ENCODE results near the gene NEXN. TPM values are rescaled to one million over a fixed set of nuclear protein-coding genes. Genes with fewer than 3 reads are reported as not detected.
A peak's percentile ranks its signal among the peaks of the same experiment; 100 is the strongest.

The NEXN gene
- total RNA-seq, 6 experiments from 2014 or later: 0.42 to 3.9 (median 1.9) TPM

DNA sequence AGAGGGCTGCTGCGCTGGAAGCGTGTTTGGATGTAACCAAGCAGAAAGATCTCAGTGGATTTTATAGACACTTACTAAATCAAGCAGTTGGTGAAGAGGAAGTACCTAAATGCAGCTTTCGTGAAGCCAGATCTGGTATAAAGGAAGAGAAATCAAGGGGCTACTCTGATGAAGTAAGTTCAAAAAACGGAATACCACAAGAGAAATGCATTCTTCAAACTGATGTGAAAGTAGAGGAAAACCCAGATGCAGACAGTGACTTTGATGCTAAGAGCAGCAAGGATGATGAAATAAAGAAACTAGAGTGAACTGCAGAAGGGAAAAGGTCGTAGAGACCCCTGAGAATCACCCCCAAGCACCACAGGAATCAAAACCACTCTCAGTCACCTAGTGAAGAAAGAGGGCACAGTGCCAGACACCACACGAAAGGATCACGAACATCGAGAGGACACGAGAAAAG, 40.8 kb upstream of the NEXN start:
- intact Hi-C loops (cut with DNase I): no loop called here
- peaks cover 0 to 7% (median 0%) of the 10 kb centered on the region in 4 donors for H3K36me3 ChIP-seq
- DNase-seq (no peak), ATAC-seq (no peak)
- H3K4me3 ChIP-seq: no peak overlapping the region
- H3K9me3 ChIP-seq: no peaks in the 10 kb centered on the region
- no peak overlapping the region for H3K27ac ChIP-seq
- 66% methylated on average over 9 of the region's 9 CpGs for WGBS (ENCODE audit: insufficient coverage, low coverage, low lambda C conversion rate, missing lambda C conversion rate)
- TF ChIP-seq, protein P1, sequence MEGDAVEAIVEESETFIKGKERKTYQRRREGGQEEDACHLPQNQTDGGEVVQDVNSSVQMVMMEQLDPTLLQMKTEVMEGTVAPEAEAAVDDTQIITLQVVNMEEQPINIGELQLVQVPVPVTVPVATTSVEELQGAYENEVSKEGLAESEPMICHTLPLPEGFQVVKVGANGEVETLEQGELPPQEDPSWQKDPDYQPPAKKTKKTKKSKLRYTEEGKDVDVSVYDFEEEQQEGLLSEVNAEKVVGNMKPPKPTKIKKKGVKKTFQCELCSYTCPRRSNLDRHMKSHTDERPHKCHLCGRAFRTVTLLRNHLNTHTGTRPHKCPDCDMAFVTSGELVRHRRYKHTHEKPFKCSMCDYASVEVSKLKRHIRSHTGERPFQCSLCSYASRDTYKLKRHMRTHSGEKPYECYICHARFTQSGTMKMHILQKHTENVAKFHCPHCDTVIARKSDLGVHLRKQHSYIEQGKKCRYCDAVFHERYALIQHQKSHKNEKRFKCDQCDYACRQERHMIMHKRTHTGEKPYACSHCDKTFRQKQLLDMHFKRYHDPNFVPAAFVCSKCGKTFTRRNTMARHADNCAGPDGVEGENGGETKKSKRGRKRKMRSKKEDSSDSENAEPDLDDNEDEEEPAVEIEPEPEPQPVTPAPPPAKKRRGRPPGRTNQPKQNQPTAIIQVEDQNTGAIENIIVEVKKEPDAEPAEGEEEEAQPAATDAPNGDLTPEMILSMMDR (IDR thresholded peaks at IDR 0.05): no peak
- no peak for TF ChIP-seq POLR2A (IDR thresholded peaks at IDR 0.05)
- H3K27me3 ChIP-seq: no peaks in the 10 kb centered on the region
- no peaks in the 10 kb centered on the region for H3K4me1 ChIP-seq

- intact Hi-C loops (cut with DNase I): no loop called here
These were observed 38.3 kb upstream of the NEXN start for GRCh38 chr1:77850082-77850481.

DNA sequence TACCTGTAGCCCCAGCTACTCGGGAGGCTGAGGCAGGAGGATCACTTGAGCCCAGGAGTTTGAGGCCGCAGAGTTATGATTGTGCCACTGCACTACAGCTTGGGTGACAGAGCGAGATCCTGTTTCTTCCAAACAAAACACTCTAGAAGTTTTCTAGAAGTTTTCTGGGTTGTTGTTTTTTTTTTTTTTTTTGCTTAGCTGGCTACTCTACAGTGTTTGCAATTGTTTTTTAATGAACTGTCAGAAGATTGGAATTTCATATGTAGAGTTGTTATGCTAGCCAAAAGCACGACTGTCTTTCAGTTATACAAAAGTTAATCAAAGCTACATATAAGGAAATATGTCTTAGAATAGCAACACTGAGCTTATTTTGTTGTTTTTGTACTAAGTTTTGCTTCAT, 30.9 kb upstream of the NEXN start:
- Histone ChIP-seq H3K9me3 (no peaks in the 10 kb centered on the region), H3K27ac (no peak overlapping the region), H3K36me3 (no peaks in the 10 kb centered on the region), H3K4me3 (no peak overlapping the region), H3K27me3 (no peaks in the 10 kb centered on the region), H3K4me1 (peaks cover 0 to 5% (median 0%) of the 10 kb centered on the region in 4 donors)
- DNase-seq (no peak), ATAC-seq (no peak)
- intact Hi-C loops (cut with DNase I): no loop called here
- 91% methylated on average over 3 of the region's 4 CpGs for WGBS (ENCODE audit: insufficient coverage, low coverage, low lambda C conversion rate, missing lambda C conversion rate)
- TF ChIP-seq, protein P1 (IDR thresholded peaks at IDR 0.05): no peak
- no peak for TF ChIP-seq POLR2A (IDR thresholded peaks at IDR 0.05)

More at GRCh38 chr1:77850082-77850481, 38.3 kb upstream of the NEXN start:
- WGBS (ENCODE audit: insufficient coverage, low coverage, low lambda C conversion rate, missing lambda C conversion rate): 100% methylated on average over 1 of the region's 1 CpG
- H3K4me1 ChIP-seq: no peaks in the 10 kb centered on the region
- H3K36me3 ChIP-seq: no peaks in the 10 kb centered on the region
- no peak overlapping the region for H3K4me3 ChIP-seq
- no peak overlapping the region for H3K27ac ChIP-seq
- H3K9me3 ChIP-seq: no peaks in the 10 kb centered on the region
- H3K27me3 ChIP-seq: no peaks in the 10 kb centered on the region
- TF ChIP-seq, protein P1 (IDR thresholded peaks at IDR 0.05): no peak
- no peak for TF ChIP-seq POLR2A (IDR thresholded peaks at IDR 0.05)
- DNase-seq (no peak), ATAC-seq (no peak)

DNA sequence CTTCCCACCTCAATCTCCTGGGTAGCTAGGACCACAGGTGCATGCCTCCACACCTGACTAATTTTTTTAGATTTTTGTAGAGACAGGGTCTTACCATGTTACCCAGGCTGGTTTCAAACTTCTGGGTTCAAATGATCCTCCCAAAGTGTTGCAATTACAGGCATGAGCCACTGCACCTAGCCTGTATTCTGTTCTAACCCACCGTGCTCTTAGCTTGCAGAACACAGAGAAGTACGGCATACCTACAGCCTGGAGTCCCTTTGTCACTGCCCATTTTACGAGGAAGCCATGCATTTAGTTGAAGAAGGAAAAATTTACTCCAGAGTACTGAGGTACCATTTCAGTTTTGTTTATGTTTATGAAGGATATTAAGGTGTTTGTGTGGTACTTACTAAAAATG, 29.7 kb upstream of the NEXN start:
- Histone ChIP-seq H3K27me3 (no peaks in the 10 kb centered on the region), H3K27ac (no peak overlapping the region), H3K9me3 (no peaks in the 10 kb centered on the region), H3K4me1 (peaks cover 0 to 5% (median 0%) of the 10 kb centered on the region in 4 donors), H3K4me3 (no peak overlapping the region), H3K36me3 (no peaks in the 10 kb centered on the region)
- intact Hi-C loops (cut with DNase I): no loop called here
- WGBS (ENCODE audit: insufficient coverage, low coverage, low lambda C conversion rate, missing lambda C conversion rate): 78% methylated on average over 3 of the region's 3 CpGs
- DNase-seq: no peak
- ATAC-seq: no peak
- TF ChIP-seq, protein P1 (IDR thresholded peaks at IDR 0.05): no peak
- no peak for TF ChIP-seq POLR2A (IDR thresholded peaks at IDR 0.05)

GRCh38 chr1:77859248-77859647, 29.2 kb upstream of the NEXN start:
- no peaks in the 10 kb centered on the region for H3K27me3 ChIP-seq

More at GRCh38 chr1:77859248-77859647, 29.2 kb upstream of the NEXN start:
- ATAC-seq (peak; percentile 65 to 96 (median 71)), DNase-seq (no peak)
- no peak for TF ChIP-seq POLR2A (IDR thresholded peaks at IDR 0.05)
- TF ChIP-seq, protein P1 (IDR thresholded peaks at IDR 0.05): no peak
- Histone ChIP-seq H3K4me1 (peaks cover 0 to 5% (median 0%) of the 10 kb centered on the region in 4 donors), H3K27ac (peak overlapping the region in 1 of 3 donors; percentile 6), H3K36me3 (peaks cover 0 to 2% (median 0%) of the 10 kb centered on the region in 4 donors), H3K4me3 (no peak overlapping the region), H3K9me3 (no peaks in the 10 kb centered on the region)
- intact Hi-C loops (cut with DNase I): no loop called here
- WGBS (ENCODE audit: insufficient coverage, low coverage, low lambda C conversion rate, missing lambda C conversion rate): 78% methylated on average over 2 of the region's 2 CpGs

Measured in right lobe of liver (tissue), 6 donors.